Measurements from ENCODE around the gene LTBP1.

The LTBP1 gene

GRCh38 chr2:32940316-32940997 is 6.3 kb upstream of the LTBP1 start:
- no peaks in the 10 kb centered on the region for H3K36me3 ChIP-seq (ENCODE audit: insufficient read depth)
- H3K27ac ChIP-seq: no peak overlapping the region
- no peak overlapping the region for H2AFZ ChIP-seq (ENCODE audit: low read depth)
- H3K4me3 ChIP-seq (IDR thresholded peaks at IDR 0.05; ENCODE audit: insufficient read depth, low read depth, low read length): no peak overlapping the region
- TF ChIP-seq CTCF (conservative IDR thresholded peaks at IDR 0.05; ENCODE audit: low read depth, low read length): no peak
- no peaks in the 10 kb centered on the region for H3K27me3 ChIP-seq (ENCODE audit: insufficient read depth, low read depth)
- H3K79me2 ChIP-seq (ENCODE audit: insufficient read depth, low read depth): no peaks in the 10 kb centered on the region
- H3K4me1 ChIP-seq (ENCODE audit: low read depth, poor library complexity, severe bottlenecking): peaks cover 27% of the 10 kb centered on the region
- H3K4me2 ChIP-seq: no peak overlapping the region
- H4K20me1 ChIP-seq (ENCODE audit: insufficient read depth): no peaks in the 10 kb centered on the region
- H3K9ac ChIP-seq: no peak overlapping the region

- Histone ChIP-seq H3K4me2 (no peak overlapping the region), H3K27ac (no peak overlapping the region), H3K4me1 (ENCODE audit: low read depth, poor library complexity, severe bottlenecking) (peaks cover 34% of the 10 kb centered on the region), H4K20me1 (ENCODE audit: insufficient read depth) (no peaks in the 10 kb centered on the region), H3K9ac (no peak overlapping the region), H3K36me3 (ENCODE audit: insufficient read depth) (no peaks in the 10 kb centered on the region), H3K27me3 (ENCODE audit: insufficient read depth, low read depth) (no peaks in the 10 kb centered on the region), H2AFZ (ENCODE audit: low read depth) (0 out of 2 replicates have a peak overlapping the region, but pooled peaks have one; percentile 4), H3K79me2 (ENCODE audit: insufficient read depth, low read depth) (no peaks in the 10 kb centered on the region), H3K4me3 (IDR thresholded peaks at IDR 0.05; ENCODE audit: insufficient read depth, low read depth, low read length) (no peak overlapping the region)
- TF ChIP-seq CTCF (conservative IDR thresholded peaks at IDR 0.05; ENCODE audit: low read depth, low read length): no peak
Measured at GRCh38 chr2:32941944-32942690, 4.6 kb upstream of the LTBP1 start.

GRCh38 chr2:32942793-32943485 is 3.8 kb upstream of the LTBP1 start:
- Histone ChIP-seq H3K79me2 (ENCODE audit: insufficient read depth, low read depth) (no peaks in the 10 kb centered on the region), H2AFZ (ENCODE audit: low read depth) (no peak overlapping the region), H3K27ac (no peak overlapping the region), H4K20me1 (ENCODE audit: insufficient read depth) (no peaks in the 10 kb centered on the region), H3K27me3 (ENCODE audit: insufficient read depth, low read depth) (no peaks in the 10 kb centered on the region), H3K4me2 (no peak overlapping the region), H3K4me3 (IDR thresholded peaks at IDR 0.05; ENCODE audit: insufficient read depth, low read depth, low read length) (no peak overlapping the region), H3K36me3 (ENCODE audit: insufficient read depth) (no peaks in the 10 kb centered on the region), H3K4me1 (ENCODE audit: low read depth, poor library complexity, severe bottlenecking) (peaks cover 34% of the 10 kb centered on the region), H3K9ac (no peak overlapping the region)
- no peak for TF ChIP-seq CTCF (conservative IDR thresholded peaks at IDR 0.05; ENCODE audit: low read depth, low read length)

GRCh38 chr2:32945286-32945685 is 1.5 kb upstream of the LTBP1 start:
- H3K4me1 ChIP-seq (ENCODE audit: low read depth, poor library complexity, severe bottlenecking): peaks cover 35% of the 10 kb centered on the region
- no peaks in the 10 kb centered on the region for H3K79me2 ChIP-seq (ENCODE audit: insufficient read depth, low read depth)

More at GRCh38 chr2:32945286-32945685, 1.5 kb upstream of the LTBP1 start:
- no peaks in the 10 kb centered on the region for H4K20me1 ChIP-seq (ENCODE audit: insufficient read depth)
- H3K27ac ChIP-seq: no peak overlapping the region
- H2AFZ ChIP-seq (ENCODE audit: low read depth): no peak overlapping the region
- H3K27me3 ChIP-seq (ENCODE audit: insufficient read depth, low read depth): no peaks in the 10 kb centered on the region
- no peak for TF ChIP-seq CTCF (conservative IDR thresholded peaks at IDR 0.05; ENCODE audit: low read depth, low read length)
- no peak overlapping the region for H3K9ac ChIP-seq
- no peak overlapping the region for H3K4me3 ChIP-seq (IDR thresholded peaks at IDR 0.05; ENCODE audit: insufficient read depth, low read depth, low read length)
- no peak overlapping the region for H3K4me2 ChIP-seq
- H3K36me3 ChIP-seq (ENCODE audit: insufficient read depth): no peaks in the 10 kb centered on the region

Data from KMS-11 (cell line).